OCI-LY7 (cell line): ENCODE measurements around the gene SEC61B. TPM values are rescaled to one million over a fixed set of nuclear protein-coding genes. Genes with fewer than 3 reads are reported as not detected.

ENCODE experiments used
- Bru-seq: library from RNA; stranded (reverse); fragments of 400-500 nt; gene quantifications from one replicate; lab custom pipeline; 2021; lab: Mats Ljungman, UMichigan
- BruChase-seq, 2 experiments: library from RNA; stranded (reverse); fragments of 400-500 nt; gene quantifications; one replicate each; lab custom pipeline; 2021; lab: Mats Ljungman, UMichigan
- BruUV-seq: library from RNA; stranded (reverse); fragments of 400-500 nt; replicated peaks from 2 replicates; lab custom pipeline; 2021; lab: Mats Ljungman, UMichigan
- CTCF ChIA-PET: fragments of 300-600 bp; sonication (Branson Sonifier 250); formaldehyde crosslinking; loops from one replicate; lab custom pipeline; 2022; ENCODE audit warnings: antibody characterized with exemption; ENCODE audit not compliant: unreplicated experiment; lab: Charles Lee
- POLR2A ChIA-PET: fragments of 300-600 bp; sonication (Branson Sonifier 250); formaldehyde crosslinking; loops from one replicate; lab custom pipeline; 2022; ENCODE audit warnings: antibody characterized with exemption; lab: Charles Lee
- DNase-seq: peaks from one replicate; pipeline ENCODE4 v3.0.0-alpha.2; 2015; ENCODE audit warnings: low spot score
- H2AFZ ChIP-seq: fragments of 200-600 bp; sonication (generic), shearing (Covaris generic); 2 replicates; pipeline ENCODE4 v1.6.1; 2014; ENCODE audit warnings: mild to moderate bottlenecking, antibody characterized with exemption, low read length, moderate library complexity
- H3K27ac ChIP-seq: fragments of 200-600 bp; sonication (generic); 2 replicates; pipeline ENCODE4 v1.5.1; 2014; ENCODE audit warnings: mixed run types, low read depth, mild to moderate bottlenecking, moderate library complexity, low read length, inconsistent platforms; ENCODE audit not compliant: poor library complexity, severe bottlenecking
- H3K36me3 ChIP-seq: fragments of 200-600 bp; sonication (generic); 2 replicates; pipeline ENCODE4 v1.6.1; 2014; ENCODE audit warnings: mild to moderate bottlenecking, antibody characterized with exemption, low read length, moderate library complexity, mixed read lengths; ENCODE audit not compliant: insufficient read depth
- H3K4me1 ChIP-seq: fragments of 200-600 bp; sonication (generic); 2 replicates; pipeline ENCODE4 v1.5.1; 2014; ENCODE audit warnings: mild to moderate bottlenecking, low read length; ENCODE audit not compliant: insufficient read depth, poor library complexity, severe bottlenecking
- H3K4me2 ChIP-seq: fragments of 200-600 bp; sonication (generic); 2 replicates; pipeline ENCODE4 v1.6.1; 2014; ENCODE audit warnings: mild to moderate bottlenecking, low read length
- H3K4me3 ChIP-seq: fragments of 200-600 bp; sonication (generic); 2 replicates; pipeline ENCODE4 v1.5.1; 2014; ENCODE audit warnings: mild to moderate bottlenecking, low read depth, low read length; ENCODE audit not compliant: poor library complexity, severe bottlenecking
- H3K79me2 ChIP-seq: fragments of 200-600 bp; sonication (generic); 2 replicates; pipeline ENCODE4 v1.6.1; 2016; ENCODE audit warnings: low read depth, mild to moderate bottlenecking, low read length, moderate library complexity, mixed read lengths; ENCODE audit not compliant: insufficient read depth
- H3K9me2 ChIP-seq: fragments of 200-600 bp; sonication (generic); 2 replicates; pipeline ENCODE4 v1.6.1; 2016; ENCODE audit warnings: mild to moderate bottlenecking, low read length, mixed read lengths; ENCODE audit not compliant: insufficient read depth
- H3K9me3 ChIP-seq: fragments of 200-600 bp; sonication (generic); 2 replicates; pipeline ENCODE4 v1.6.1; 2014; ENCODE audit warnings: mild to moderate bottlenecking, mixed run types, low read length, mixed read lengths
- H4K20me1 ChIP-seq: fragments of 200-600 bp; sonication (generic); 2 replicates; pipeline ENCODE4 v1.6.1; 2014; ENCODE audit warnings: mild to moderate bottlenecking, antibody characterized with exemption, low read length, moderate library complexity, mixed read lengths; ENCODE audit not compliant: insufficient read depth
- EZH2phosphoT487 ChIP-seq: fragments of 200-600 bp; sonication (generic); IDR thresholded peaks from 2 replicates; pipeline ENCODE4 v1.6.1; 2018; ENCODE audit warnings: low read depth, borderline replicate concordance, mild to moderate bottlenecking, mixed run types, antibody characterized with exemption, low read length, moderate library complexity, mixed read lengths
- intact Hi-C: fragments of 100-400 bp; cut with micrococcal nuclease; formaldehyde crosslinking; loops from one replicate; pipeline ENCODE4 v1.10.0; 2022; ENCODE audit not compliant: unreplicated experiment
- long read RNA-seq: library from polyadenylated mRNA; stranded (forward); transcript quantifications from one replicate; pipeline ENCODE4 v2.0.0, GENCODE V29; 2022
- total RNA-seq, 2 experiments: library from RNA; depleted of rRNA in 1 of 2; stranded (reverse); fragments of >200 nt in 1 of 2; shearing (Covaris generic) in 1 of 2; gene quantifications; 2 replicates each; pipeline ENCODE4 v1.2.3, GENCODE V29; 2014 to 2022
- TF ChIP-seq, protein P1 (sequence below): fragments of 200-600 bp; sonication (generic); conservative IDR thresholded peaks from 2 replicates; pipeline ENCODE4 v1.5.1; 2014; ENCODE audit warnings: mild to moderate bottlenecking, antibody characterized with exemption, low read length, moderate library complexity, mixed read lengths

Gene SEC61B
- total RNA-seq (2014; rRNA removed; shearing (Covaris generic)) (97.5 and 106 TPM in 2 replicates), total RNA-seq (2022) (234 and 279 TPM in 2 replicates), Bru-seq, nascent RNA (percentile 98 among the genes with signal in this experiment), BruChase-seq, experiment 1, labeled RNA remaining after a 6-hour chase (percentile 98 among the genes with signal in this experiment), BruChase-seq, experiment 2, labeled RNA remaining after a 2-hour chase (percentile 94 among the genes with signal in this experiment)
- long read RNA-seq, transcript SEC61B-201 (4 exons, 545 nt) = major isoform, 207 of 231 reads
- long read RNA-seq, partial matches to known transcripts = 17 of 231 reads
- long read RNA-seq, other reads (novel, unspliced or antisense) = 7 of 231 reads

- Histone ChIP-seq H3K4me2 (peak within 1 kb of the TSS; percentile 99), H4K20me1 (peaks cover 22% of the 10 kb centered on the region), H3K9me2 (no peaks in the 10 kb centered on the region), H3K36me3 (peaks cover 65% of the 10 kb centered on the region), H3K79me2 (peaks cover 90% of the 10 kb centered on the region), H3K4me3 (peak within 1 kb of the TSS; percentile 91), H3K9me3 (peaks cover 3% of the 10 kb centered on the region; the same call in 1 of the 2 replicates), H3K27ac (peak within 1 kb of the TSS; percentile 72), H2AFZ (peak within 1 kb of the TSS; percentile 20; the same call in 1 of the 2 replicates), H3K4me1 (peaks cover 35% of the 10 kb centered on the region)
- POLR2A ChIA-PET = interaction anchor here (0.5 to 7.3 kb wide), 13 partner anchors 11 to 600 kb away, joined by 3 to 107 read pairs (median 4); partner anchors contain the start of gene NR4A3
- no TSS peak for BruUV-seq
- TF ChIP-seq, protein P1, sequence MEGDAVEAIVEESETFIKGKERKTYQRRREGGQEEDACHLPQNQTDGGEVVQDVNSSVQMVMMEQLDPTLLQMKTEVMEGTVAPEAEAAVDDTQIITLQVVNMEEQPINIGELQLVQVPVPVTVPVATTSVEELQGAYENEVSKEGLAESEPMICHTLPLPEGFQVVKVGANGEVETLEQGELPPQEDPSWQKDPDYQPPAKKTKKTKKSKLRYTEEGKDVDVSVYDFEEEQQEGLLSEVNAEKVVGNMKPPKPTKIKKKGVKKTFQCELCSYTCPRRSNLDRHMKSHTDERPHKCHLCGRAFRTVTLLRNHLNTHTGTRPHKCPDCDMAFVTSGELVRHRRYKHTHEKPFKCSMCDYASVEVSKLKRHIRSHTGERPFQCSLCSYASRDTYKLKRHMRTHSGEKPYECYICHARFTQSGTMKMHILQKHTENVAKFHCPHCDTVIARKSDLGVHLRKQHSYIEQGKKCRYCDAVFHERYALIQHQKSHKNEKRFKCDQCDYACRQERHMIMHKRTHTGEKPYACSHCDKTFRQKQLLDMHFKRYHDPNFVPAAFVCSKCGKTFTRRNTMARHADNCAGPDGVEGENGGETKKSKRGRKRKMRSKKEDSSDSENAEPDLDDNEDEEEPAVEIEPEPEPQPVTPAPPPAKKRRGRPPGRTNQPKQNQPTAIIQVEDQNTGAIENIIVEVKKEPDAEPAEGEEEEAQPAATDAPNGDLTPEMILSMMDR = no peak
- TF ChIP-seq EZH2phosphoT487 = no peak
- CTCF ChIA-PET = interaction anchor here (0.7 to 2.0 kb wide), 3 partner anchors 10 to 20 kb away, joined by 3 to 7 read pairs (median 3); no protein-coding TSS in a partner anchor
- intact Hi-C loops = loop anchor here (1.0 to 5.0 kb wide), 5 partner anchors 14 to 1130 kb away; partner anchors contain the start of gene TEX10
- peak; percentile 96 for DNase-seq
Observed at GRCh38 chr9:99221621-99222415, at the start of gene SEC61B, which contains the start of gene ALG2. Gene SEC61B, plus strand, starts transcription at chr9:99222282. Its CDS starts 82 bp downstream, at chr9:99222364. Gene ALG2, minus strand, starts transcription at chr9:99221942. Its CDS starts 48 bp downstream, at chr9:99221894.

DNA sequence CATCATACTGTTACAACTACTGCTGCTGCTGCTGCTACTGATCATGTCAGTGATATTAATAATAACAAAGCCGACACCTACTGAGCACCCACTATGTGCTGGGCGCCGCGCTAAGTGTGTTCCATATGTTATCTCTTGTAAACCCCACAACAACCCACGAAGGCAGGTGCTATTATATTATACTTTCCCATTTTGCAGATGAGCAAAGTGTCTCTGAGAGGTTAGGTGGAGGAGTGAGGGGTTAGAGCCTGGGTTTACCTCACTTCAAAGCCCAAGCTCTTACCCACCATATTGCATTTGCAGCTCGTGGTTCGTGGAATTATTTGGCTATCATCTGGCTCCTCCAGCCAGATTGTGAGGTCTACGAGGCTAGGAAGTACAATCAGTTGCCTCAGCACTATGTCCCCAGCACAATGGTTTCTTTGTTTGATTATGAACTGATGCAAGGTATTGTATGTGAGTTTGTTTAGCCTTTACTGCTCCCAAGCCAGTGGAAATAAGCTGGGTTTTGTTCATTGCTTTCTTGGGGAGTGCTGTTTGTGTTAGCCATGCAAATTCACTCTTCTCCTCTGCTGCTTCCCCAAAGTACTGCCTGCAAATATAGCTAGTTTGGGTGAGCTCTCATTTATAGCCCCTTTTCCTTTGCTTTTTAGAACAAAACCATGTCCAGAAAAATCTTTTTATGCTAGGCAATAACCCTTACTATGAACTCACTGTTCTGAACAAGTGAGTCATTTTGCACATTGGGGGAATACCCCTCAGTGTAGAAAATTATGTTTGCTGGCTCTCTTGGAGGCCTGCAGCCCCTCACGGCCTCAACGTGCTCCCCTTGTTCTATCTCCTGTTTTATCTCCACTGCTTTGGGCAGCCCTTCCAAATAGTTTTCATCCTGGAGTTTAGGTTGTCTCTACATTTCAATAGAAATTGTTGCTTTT, 48.2 kb upstream of the SEC61B start:
- ChIA-PET CTCF (no interaction called here), POLR2A (interaction anchor here (0.7 kb wide), 1 partner anchor 1264 kb away, joined by 3 read pairs; no protein-coding TSS in a partner anchor)
- Histone ChIP-seq H3K27ac (no peak overlapping the region), H3K4me2 (no peak overlapping the region), H3K9me3 (no peaks in the 10 kb centered on the region), H3K36me3 (no peaks in the 10 kb centered on the region), H3K4me1 (no peaks in the 10 kb centered on the region), H3K4me3 (no peak overlapping the region), H2AFZ (no peak overlapping the region), H3K9me2 (no peaks in the 10 kb centered on the region), H4K20me1 (no peaks in the 10 kb centered on the region), H3K79me2 (no peaks in the 10 kb centered on the region)
- DNase-seq = no peak
- BruUV-seq = no TSS peak
- no peak for TF ChIP-seq EZH2phosphoT487
- TF ChIP-seq, protein P1 = no peak
- intact Hi-C loops = no loop called here
